HG03039 (cell line): ENCODE data around the gene HLA-DMB.

ENCODE experiments used
- ATAC-seq: cut with Tn5 transposase; IDR thresholded peaks from one replicate; pipeline ENCODE4 v1.9.1; 2021; ENCODE audit warnings: mild to moderate bottlenecking, moderate library complexity; ENCODE audit not compliant: unreplicated experiment

HLA-DMB gene

DNA sequence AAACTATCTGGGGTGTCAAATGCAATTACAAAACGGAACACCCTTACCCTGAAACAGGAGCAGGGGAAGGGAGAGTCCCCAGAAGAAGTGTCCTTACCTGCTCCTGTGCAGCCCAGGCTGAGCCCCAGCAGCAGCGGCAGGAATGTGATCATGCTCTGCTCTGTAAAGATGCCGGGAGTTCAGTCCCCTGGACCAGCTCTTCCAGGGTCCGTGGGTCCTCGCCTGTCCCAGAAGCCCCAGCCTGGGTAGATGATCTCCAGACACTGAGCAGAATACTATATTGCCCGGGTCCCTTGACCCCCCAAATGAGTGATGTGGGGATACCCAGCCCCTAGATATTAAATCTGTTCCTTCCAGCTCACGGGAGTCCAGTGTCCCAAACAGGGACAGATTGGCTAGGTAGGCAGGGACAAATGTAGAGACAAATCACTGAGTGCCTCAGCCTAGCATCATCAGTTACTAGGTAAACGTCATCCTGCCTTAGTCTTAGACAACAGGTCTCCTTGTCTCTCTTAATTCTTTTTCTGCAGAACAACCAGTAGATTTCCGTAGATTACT, at the start of gene HLA-DMB:
HLA-DMB (minus strand) TSS at position 373 of the 558 bp plus-strand sequence; CDS start at position 152, 221 bp downstream.
- no peak for ATAC-seq

GRCh38 chr6:32989368-32989767, 48.5 kb upstream of the HLA-DMB start:
- no peak for ATAC-seq

DNA sequence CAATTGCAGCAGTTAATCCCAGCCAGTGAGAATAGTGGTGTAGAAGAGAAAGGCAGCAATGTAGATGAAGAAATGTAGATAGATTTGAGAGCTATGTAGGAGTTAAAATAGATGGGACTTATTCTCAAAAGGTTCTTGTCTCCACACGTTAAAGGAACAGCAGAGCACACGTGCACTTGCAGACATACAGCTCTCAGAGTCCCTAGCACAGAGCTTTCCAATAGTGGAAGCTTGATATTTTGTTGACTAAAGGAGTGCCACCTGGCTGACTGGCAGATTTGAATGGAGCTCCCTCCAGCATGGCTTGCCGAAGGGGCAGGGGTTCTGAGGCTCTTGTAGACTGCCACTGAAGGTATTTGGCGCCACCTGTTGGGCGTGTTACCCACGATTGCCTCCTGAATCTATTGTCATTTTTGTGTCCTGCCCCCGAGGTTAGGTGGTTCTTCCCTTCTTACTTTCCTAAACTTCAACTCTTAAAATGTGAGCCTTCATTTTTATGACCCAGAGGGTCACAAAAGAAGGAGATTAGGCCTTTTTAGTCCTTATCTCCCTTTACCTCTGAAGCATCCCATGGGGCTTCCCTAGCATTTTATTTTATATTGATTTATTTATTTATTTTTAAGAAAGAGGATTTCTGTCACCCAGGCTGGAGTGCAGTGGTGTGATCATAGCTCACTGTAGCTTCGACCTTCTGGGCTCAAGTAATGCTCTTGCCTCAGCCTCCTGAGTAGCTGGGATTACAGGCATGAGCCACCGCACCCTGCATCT, 44.0 kb upstream of the HLA-DMB start:
- ATAC-seq = no peak

DNA sequence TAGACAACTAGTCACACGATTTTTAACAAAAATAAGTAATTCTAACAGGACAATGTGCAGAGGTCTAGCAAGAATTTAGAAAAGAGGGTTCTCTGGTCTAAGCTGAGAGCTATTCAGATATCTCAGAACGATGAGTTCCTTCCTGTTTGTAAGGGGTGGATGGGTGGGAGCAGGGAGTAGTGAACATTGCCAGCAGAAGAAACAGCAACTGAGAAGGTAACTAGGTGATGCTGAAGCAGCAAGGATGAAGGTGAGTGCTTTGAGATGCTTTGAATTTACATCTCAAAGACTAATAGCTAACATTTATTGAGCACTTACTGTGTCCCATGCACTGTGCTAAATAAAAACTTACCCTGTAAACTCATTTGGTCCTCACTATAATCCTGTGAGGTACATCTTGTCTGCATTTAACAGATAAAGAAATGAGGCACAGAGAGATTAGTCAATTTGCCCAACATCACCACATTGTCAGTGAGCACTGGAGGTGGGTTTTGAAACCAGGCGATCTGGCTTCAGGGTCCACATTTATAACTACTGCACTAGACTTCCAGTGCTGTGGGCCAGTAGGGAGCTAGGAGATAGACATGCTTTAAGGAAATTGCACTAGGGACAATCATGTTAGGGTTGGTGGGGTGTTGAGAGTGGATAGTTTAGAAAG, 43.3 kb upstream of the HLA-DMB start:
- ATAC-seq = no peak

GRCh38 chr6:32983493-32983848, 42.6 kb upstream of the HLA-DMB start:
- ATAC-seq = no peak

GRCh38 chr6:32982702-32983492, 42.1 kb upstream of the HLA-DMB start:
- ATAC-seq = no peak

- ATAC-seq = no peak
Observed at GRCh38 chr6:32982084-32982701, 41.4 kb upstream of the HLA-DMB start.

DNA sequence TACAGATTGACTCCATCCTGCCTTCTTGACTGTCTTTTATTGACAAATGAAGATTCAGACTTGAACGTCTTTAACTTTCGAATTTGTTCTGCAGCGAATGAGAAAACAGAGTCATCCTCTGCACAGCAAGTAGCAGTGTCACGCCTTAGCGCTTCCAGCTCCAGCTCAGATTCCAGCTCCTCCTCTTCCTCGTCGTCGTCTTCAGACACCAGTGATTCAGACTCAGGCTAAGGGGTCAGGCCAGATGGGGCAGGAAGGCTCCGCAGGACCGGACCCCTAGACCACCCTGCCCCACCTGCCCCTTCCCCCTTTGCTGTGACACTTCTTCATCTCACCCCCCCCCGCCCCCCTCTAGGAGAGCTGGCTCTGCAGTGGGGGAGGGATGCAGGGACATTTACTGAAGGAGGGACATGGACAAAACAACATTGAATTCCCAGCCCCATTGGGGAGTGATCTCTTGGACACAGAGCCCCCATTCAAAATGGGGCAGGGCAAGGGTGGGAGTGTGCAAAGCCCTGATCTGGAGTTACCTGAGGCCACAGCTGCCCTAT, 39.7 kb upstream of the HLA-DMB start:
- ATAC-seq = no peak

- ATAC-seq = no peak
Observed at GRCh38 chr6:32979720-32980487, 39.1 kb upstream of the HLA-DMB start.

GRCh38 chr6:32977953-32978324, 37.1 kb upstream of the HLA-DMB start:
- ATAC-seq = no peak

GRCh38 chr6:32977272-32977952, 36.6 kb upstream of the HLA-DMB start:
- ATAC-seq = no peak

- ATAC-seq = no peak
Observed at GRCh38 chr6:32976334-32977069, 35.7 kb upstream of the HLA-DMB start.

- ATAC-seq = no peak
Observed at GRCh38 chr6:32975886-32976285, 35.1 kb upstream of the HLA-DMB start.

DNA sequence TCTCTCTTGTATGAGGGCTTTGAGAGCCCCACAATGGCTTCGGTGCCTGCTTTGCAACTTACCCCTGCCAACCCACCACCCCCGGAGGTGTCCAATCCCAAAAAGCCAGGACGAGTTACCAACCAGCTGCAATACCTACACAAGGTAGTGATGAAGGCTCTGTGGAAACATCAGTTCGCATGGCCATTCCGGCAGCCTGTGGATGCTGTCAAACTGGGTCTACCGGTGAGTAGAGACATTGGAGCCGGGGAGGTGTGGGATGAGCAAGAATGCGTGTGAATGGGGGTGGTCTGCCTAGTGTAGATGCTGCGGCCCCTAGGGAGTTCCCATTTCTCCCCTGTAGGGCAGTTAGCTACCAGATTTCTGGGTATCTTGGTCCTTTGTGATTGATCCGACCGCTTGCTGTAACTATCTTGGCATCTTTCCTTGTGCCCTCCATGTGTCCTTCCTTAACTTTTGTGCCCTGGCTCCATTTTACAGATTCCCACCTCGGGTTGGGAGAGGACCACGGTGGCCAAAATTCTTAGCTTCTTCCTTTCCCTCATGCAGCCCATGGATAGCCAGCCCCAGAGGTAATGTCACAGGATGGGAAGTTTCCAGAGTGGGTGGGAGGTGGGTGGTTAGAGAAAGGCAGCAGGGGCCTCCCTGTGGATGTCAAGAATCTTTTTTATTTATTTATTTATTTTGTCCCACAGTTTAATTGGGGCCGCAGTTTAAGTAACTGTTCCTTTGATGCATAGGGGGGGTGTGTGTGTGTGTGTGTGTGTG, 33.9 kb upstream of the HLA-DMB start:
- ATAC-seq = no peak

GRCh38 chr6:32974016-32974333, 33.1 kb upstream of the HLA-DMB start:
- ATAC-seq = no peak

DNA sequence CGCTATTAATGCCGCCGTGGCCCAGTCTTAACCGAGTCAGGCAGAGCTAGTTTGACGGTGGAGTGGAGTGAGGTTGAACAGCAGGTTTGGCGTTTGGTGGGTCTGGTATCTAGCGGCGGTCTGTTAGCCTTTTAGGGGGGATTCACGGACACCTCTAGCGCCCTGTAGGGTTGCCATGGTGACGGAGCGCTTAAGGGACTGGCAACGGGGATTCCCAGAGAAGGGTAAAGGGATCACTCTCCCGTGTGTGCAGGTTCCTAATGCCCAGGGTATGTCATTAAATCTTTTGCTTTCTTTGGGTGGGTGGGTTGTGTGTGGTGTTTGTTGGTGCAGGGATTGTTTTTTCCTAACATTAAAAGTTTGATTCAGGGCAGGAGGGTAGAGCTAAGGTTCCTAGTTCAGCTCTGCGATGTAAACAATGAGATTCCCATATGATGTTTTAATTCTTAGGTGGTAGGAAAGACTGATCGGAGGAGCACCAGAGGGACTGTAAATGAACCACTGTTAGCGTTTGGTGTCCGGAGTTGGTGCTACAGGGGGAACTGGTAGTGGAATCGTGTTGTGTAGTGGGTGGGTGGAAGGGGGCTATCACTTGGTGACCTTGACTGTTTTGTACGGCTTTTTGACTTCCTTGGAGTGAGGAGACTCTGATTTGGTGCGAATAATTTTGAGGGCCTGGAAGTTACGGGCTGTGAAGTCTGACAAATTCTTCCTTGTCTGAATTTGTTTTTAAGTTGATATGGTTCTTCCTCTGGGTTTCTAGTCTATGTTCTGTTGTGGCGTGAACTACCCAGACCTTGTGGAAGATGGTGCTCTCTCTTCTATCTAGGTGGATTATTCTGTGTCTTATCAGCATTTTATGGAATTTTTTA, 32.6 kb upstream of the HLA-DMB start:
- no peak for ATAC-seq
